ENCODE data around the gene COL23A1. TPM values are rescaled to one million over a fixed set of nuclear protein-coding genes. Genes with fewer than 3 reads are reported as not detected.

The COL23A1 gene
- total and polyA plus RNA-seq, 3 experiments from 2014 or later, result 0.20 to 0.28 TPM; not detected in 1

- no peak for DNase-seq
- H3K27me3 Mint-ChIP-seq, result no peaks in the 10 kb centered on the region
- POLR2A ChIA-PET, result interaction anchor here (0.7 to 0.9 kb wide), 2 partner anchors 10 to 11 kb away, joined by 3 to 4 read pairs; partner anchors contain the start of gene HNRNPAB
- no peaks in the 10 kb centered on the region for H3K4me1 ChIP-seq (ENCODE audit: insufficient read depth, low read length)
- peaks cover 45% of the 10 kb centered on the region for H3K36me3 ChIP-seq (ENCODE audit: insufficient read depth, low read length)
- H3K36me3 Mint-ChIP-seq, result peaks cover 4 to 85% (median 9%) of the 10 kb centered on the region in 3 donors
- H3K27ac Mint-ChIP-seq, result peak overlapping the region in 5 of 8 donors; percentile 29 to 73 (median 36)
- H3K9me3 Mint-ChIP-seq, result no peaks in the 10 kb centered on the region
- no peaks in the 10 kb centered on the region for H3K27me3 ChIP-seq (ENCODE audit: insufficient read depth, low read length, poor library complexity, severe bottlenecking)
- CTCF ChIA-PET, result interaction anchor here (1.0 to 1.3 kb wide), 2 partner anchors 19 to 140 kb away, joined by 3 to 5 read pairs; no protein-coding TSS in a partner anchor
- no peak overlapping the region for H3K27ac ChIP-seq (ENCODE audit: low read depth, low read length)
- H3K4me1 Mint-ChIP-seq, result peaks cover 15 to 38% (median 26%) of the 10 kb centered on the region in 3 donors
- H3K4me3 Mint-ChIP-seq, result no peak overlapping the region
- H3K4me3 ChIP-seq (ENCODE audit: low read length), result no peak overlapping the region
- H3K9me3 ChIP-seq (ENCODE audit: low read length), result no peaks in the 10 kb centered on the region
Measured at GRCh38 chr5:178215280-178216002, 374.8 kb downstream of the COL23A1 start.

- Mint-ChIP-seq H3K27ac (peak overlapping the region in 5 of 8 donors; percentile 17 to 91 (median 54)), H3K36me3 (peaks cover 8 to 90% (median 9%) of the 10 kb centered on the region in 3 donors), H3K4me1 (peaks cover 16 to 44% (median 30%) of the 10 kb centered on the region in 3 donors), H3K27me3 (no peaks in the 10 kb centered on the region), H3K4me3 (no peak overlapping the region), H3K9me3 (no peaks in the 10 kb centered on the region)
- Histone ChIP-seq H3K36me3 (ENCODE audit: insufficient read depth, low read length) (peaks cover 56% of the 10 kb centered on the region), H3K27ac (ENCODE audit: low read depth, low read length) (no peak overlapping the region), H3K4me1 (ENCODE audit: insufficient read depth, low read length) (no peaks in the 10 kb centered on the region), H3K9me3 (ENCODE audit: low read length) (no peaks in the 10 kb centered on the region), H3K27me3 (ENCODE audit: insufficient read depth, low read length, poor library complexity, severe bottlenecking) (no peaks in the 10 kb centered on the region), H3K4me3 (ENCODE audit: low read length) (no peak overlapping the region)
- ChIA-PET CTCF (no interaction called here), POLR2A (interaction anchor here (1.1 kb wide), 1 partner anchor 83 kb away, joined by 3 read pairs; no protein-coding TSS in a partner anchor)
- no peak for DNase-seq
Measured at GRCh38 chr5:178214160-178214803, 375.9 kb downstream of the COL23A1 start.

- no peaks in the 10 kb centered on the region for H3K9me3 Mint-ChIP-seq
- no peaks in the 10 kb centered on the region for H3K27me3 Mint-ChIP-seq
- Histone ChIP-seq H3K9me3 (ENCODE audit: low read length) (no peaks in the 10 kb centered on the region), H3K4me3 (ENCODE audit: low read length) (no peak overlapping the region), H3K27ac (ENCODE audit: low read depth, low read length) (no peak overlapping the region), H3K27me3 (ENCODE audit: insufficient read depth, low read length, poor library complexity, severe bottlenecking) (no peaks in the 10 kb centered on the region), H3K36me3 (ENCODE audit: insufficient read depth, low read length) (peaks cover 61% of the 10 kb centered on the region), H3K4me1 (ENCODE audit: insufficient read depth, low read length) (no peaks in the 10 kb centered on the region)
- H3K27ac Mint-ChIP-seq, result peak overlapping the region in 4 of 8 donors; percentile 6 to 91 (median 45)
- POLR2A ChIA-PET, result interaction anchor here (1.1 to 1.4 kb wide), 2 partner anchors 9 to 83 kb away, joined by 3 read pairs; partner anchors contain the start of gene HNRNPAB
- H3K4me1 Mint-ChIP-seq, result peaks cover 16 to 45% (median 30%) of the 10 kb centered on the region in 3 donors
- DNase-seq, result no peak
- H3K4me3 Mint-ChIP-seq, result no peak overlapping the region
- CTCF ChIA-PET, result no interaction called here
- peaks cover 7 to 91% (median 10%) of the 10 kb centered on the region in 3 donors for H3K36me3 Mint-ChIP-seq
Measured at GRCh38 chr5:178213748-178214151, 376.4 kb downstream of the COL23A1 start.

- Histone ChIP-seq H3K9me3 (ENCODE audit: low read length) (no peaks in the 10 kb centered on the region), H3K36me3 (ENCODE audit: insufficient read depth, low read length) (peaks cover 68% of the 10 kb centered on the region), H3K27ac (ENCODE audit: low read depth, low read length) (no peak overlapping the region), H3K4me3 (ENCODE audit: low read length) (no peak overlapping the region), H3K27me3 (ENCODE audit: insufficient read depth, low read length, poor library complexity, severe bottlenecking) (no peaks in the 10 kb centered on the region), H3K4me1 (ENCODE audit: insufficient read depth, low read length) (peaks cover 5% of the 10 kb centered on the region)
- Mint-ChIP-seq H3K27me3 (no peaks in the 10 kb centered on the region), H3K27ac (peak overlapping the region in 4 of 8 donors; percentile 6 to 71 (median 58)), H3K4me1 (peaks cover 17 to 52% (median 33%) of the 10 kb centered on the region in 3 donors), H3K4me3 (no peak overlapping the region), H3K36me3 (peaks cover 9 to 91% (median 10%) of the 10 kb centered on the region in 3 donors), H3K9me3 (no peaks in the 10 kb centered on the region)
- ChIA-PET POLR2A (interaction anchor here (1.4 kb wide), 1 partner anchor 9 kb away, joined by 3 read pairs; the partner anchor contains the start of gene HNRNPAB), CTCF (no interaction called here)
- no peak for DNase-seq
Measured at GRCh38 chr5:178213003-178213461, 377.2 kb downstream of the COL23A1 start.

GRCh38 chr5:178212241-178213002, 377.8 kb downstream of the COL23A1 start:
- no peaks in the 10 kb centered on the region for H3K9me3 Mint-ChIP-seq
- POLR2A ChIA-PET, result interaction anchor here (1.4 kb wide), 1 partner anchor 8 kb away, joined by 3 read pairs; the partner anchor contains the start of gene HNRNPAB
- no peak for DNase-seq

GRCh38 chr5:178211095-178212048, 378.8 kb downstream of the COL23A1 start:
- POLR2A ChIA-PET, result no interaction called here
- peaks cover 8 to 99% (median 13%) of the 10 kb centered on the region in 3 donors for H3K36me3 Mint-ChIP-seq

More at GRCh38 chr5:178212241-178213002, 377.8 kb downstream of the COL23A1 start:
- H3K4me3 ChIP-seq (ENCODE audit: low read length), result no peak overlapping the region
- peaks cover 75% of the 10 kb centered on the region for H3K36me3 ChIP-seq (ENCODE audit: insufficient read depth, low read length)
- peaks cover 10 to 96% (median 12%) of the 10 kb centered on the region in 3 donors for H3K36me3 Mint-ChIP-seq
- peaks cover 11% of the 10 kb centered on the region for H3K4me1 ChIP-seq (ENCODE audit: insufficient read depth, low read length)
- H3K4me1 Mint-ChIP-seq, result peaks cover 22 to 58% (median 39%) of the 10 kb centered on the region in 3 donors
- no peak overlapping the region for H3K27ac ChIP-seq (ENCODE audit: low read depth, low read length)
- CTCF ChIA-PET, result no interaction called here
- H3K27me3 ChIP-seq (ENCODE audit: insufficient read depth, low read length, poor library complexity, severe bottlenecking), result no peaks in the 10 kb centered on the region
- H3K27me3 Mint-ChIP-seq, result no peaks in the 10 kb centered on the region
- no peaks in the 10 kb centered on the region for H3K9me3 ChIP-seq (ENCODE audit: low read length)
- peak overlapping the region in 6 of 8 donors; percentile 29 to 80 (median 45) for H3K27ac Mint-ChIP-seq
- H3K4me3 Mint-ChIP-seq, result no peak overlapping the region

GRCh38 chr5:178210686-178211085, 379.5 kb downstream of the COL23A1 start:
- POLR2A ChIA-PET, result no interaction called here
- peak overlapping the region in 1 of 8 donors; percentile 36 for H3K27ac Mint-ChIP-seq
- peaks cover 28% of the 10 kb centered on the region for H3K4me1 ChIP-seq (ENCODE audit: insufficient read depth, low read length)
- peaks cover 6 to 100% (median 10%) of the 10 kb centered on the region in 3 donors for H3K36me3 Mint-ChIP-seq
- CTCF ChIA-PET, result no interaction called here
- H3K36me3 ChIP-seq (ENCODE audit: insufficient read depth, low read length), result peaks cover 76% of the 10 kb centered on the region
- no peaks in the 10 kb centered on the region for H3K9me3 Mint-ChIP-seq
- peaks cover 33 to 70% (median 45%) of the 10 kb centered on the region in 3 donors for H3K4me1 Mint-ChIP-seq
- H3K9me3 ChIP-seq (ENCODE audit: low read length), result no peaks in the 10 kb centered on the region
- DNase-seq, result no peak
- no peaks in the 10 kb centered on the region for H3K27me3 Mint-ChIP-seq
- no peaks in the 10 kb centered on the region for H3K27me3 ChIP-seq (ENCODE audit: insufficient read depth, low read length, poor library complexity, severe bottlenecking)
- peak overlapping the region in 1 of 7 donors; percentile 31 for H3K4me3 Mint-ChIP-seq
- no peak overlapping the region for H3K27ac ChIP-seq (ENCODE audit: low read depth, low read length)
- H3K4me3 ChIP-seq (ENCODE audit: low read length), result no peak overlapping the region

More at GRCh38 chr5:178211095-178212048, 378.8 kb downstream of the COL23A1 start:
- Histone ChIP-seq H3K4me1 (ENCODE audit: insufficient read depth, low read length) (peaks cover 21% of the 10 kb centered on the region), H3K9me3 (ENCODE audit: low read length) (no peaks in the 10 kb centered on the region), H3K27ac (ENCODE audit: low read depth, low read length) (no peak overlapping the region), H3K27me3 (ENCODE audit: insufficient read depth, low read length, poor library complexity, severe bottlenecking) (no peaks in the 10 kb centered on the region), H3K36me3 (ENCODE audit: insufficient read depth, low read length) (peaks cover 81% of the 10 kb centered on the region), H3K4me3 (ENCODE audit: low read length) (no peak overlapping the region)
- Mint-ChIP-seq H3K4me1 (peaks cover 31 to 68% (median 45%) of the 10 kb centered on the region in 3 donors), H3K9me3 (no peaks in the 10 kb centered on the region), H3K27me3 (no peaks in the 10 kb centered on the region), H3K27ac (peak overlapping the region; percentile 29 to 89 (median 49)), H3K4me3 (peak overlapping the region in 1 of 7 donors; percentile 38)
- CTCF ChIA-PET, result interaction anchor here (0.6 kb wide), 1 partner anchor 113 kb away, joined by 3 read pairs; no protein-coding TSS in a partner anchor
- no peak for DNase-seq
